Stomach smooth muscle (tissue), 2 donors: Measurements from ENCODE around the gene CPOX.
A peak's percentile ranks its signal among the peaks of the same experiment; 100 is the strongest.
"Not testable (repeated sequence)": the region's sequence is repeated elsewhere in the genome, so short reads cannot be mapped to it uniquely, and the experiment has no call there.

Source experiments
- H3K27ac ChIP-seq: one replicate; pipeline ENCODE4 v1.7.0; 2013; ENCODE audit warnings: mild to moderate bottlenecking, low read length, inconsistent platforms
- H3K27me3 ChIP-seq, 2 donors: one replicate each; pipeline ENCODE4 v1.7.0; 2013; ENCODE audit warnings: low read length in 2 of 2; ENCODE audit not compliant: insufficient read depth in 2 of 2, control insufficient read depth in 1 of 2
- H3K36me3 ChIP-seq, 2 donors: one replicate each; pipeline ENCODE4 v1.7.0; 2013; ENCODE audit warnings: low read length in 2 of 2; ENCODE audit not compliant: control insufficient read depth in 2 of 2, insufficient read depth in 2 of 2
- H3K4me1 ChIP-seq: one replicate; pipeline ENCODE4 v1.7.0; 2013; ENCODE audit warnings: low read length; ENCODE audit not compliant: control insufficient read depth, insufficient read depth
- H3K4me3 ChIP-seq, 2 donors: one replicate each; pipeline ENCODE4 v1.7.0; 2013; ENCODE audit warnings: low read length in 2 of 2
- H3K9ac ChIP-seq, 2 donors: one replicate each; pipeline ENCODE4 v1.7.0; 2013; ENCODE audit warnings: low read length in 2 of 2, mild to moderate bottlenecking in 1 of 2
- H3K9me3 ChIP-seq, 2 donors: one replicate each; pipeline ENCODE4 v1.7.0; 2013; ENCODE audit warnings: low read length in 2 of 2; ENCODE audit not compliant: control insufficient read depth in 2 of 2
- donor health status: healthy.
- donor health status: Pancreatic carcinoma.

CPOX gene

GRCh38 chr3:98593046-98593936 is at the start of gene CPOX:
TSS of gene CPOX (minus strand) at chr3:98593611. CDS start at chr3:98593504, 107 bp downstream.
- H3K4me1 ChIP-seq: peaks cover 4% of the 10 kb centered on the region

GRCh38 chr3:98642769-98643168 is 49.4 kb upstream of the CPOX start:
- not testable (repeated sequence) for H3K27me3 ChIP-seq, H3K4me1 ChIP-seq, H3K27ac ChIP-seq, H3K4me3 ChIP-seq, H3K9ac ChIP-seq, H3K36me3 ChIP-seq, H3K9me3 ChIP-seq

More at GRCh38 chr3:98593046-98593936, at the start of gene CPOX:
- Histone ChIP-seq H3K36me3 (peaks cover 0 to 2% of the 10 kb centered on the region in 2 donors), H3K9me3 (no peaks in the 10 kb centered on the region), H3K27me3 (no peaks in the 10 kb centered on the region), H3K27ac (peak within 1 kb of the TSS; percentile 64), H3K9ac (peak within 1 kb of the TSS; percentile 43 to 76), H3K4me3 (peak within 1 kb of the TSS; percentile 67 to 88)

GRCh38 chr3:98641756-98642155 is 48.3 kb upstream of the CPOX start:
- not testable (repeated sequence) for H3K9ac ChIP-seq, H3K36me3 ChIP-seq, H3K4me3 ChIP-seq, H3K27ac ChIP-seq, H3K9me3 ChIP-seq, H3K4me1 ChIP-seq, H3K27me3 ChIP-seq

GRCh38 chr3:98638515-98638914 is 45.1 kb upstream of the CPOX start:
- H3K36me3 ChIP-seq, H3K9me3 ChIP-seq, H3K9ac ChIP-seq, H3K27ac ChIP-seq, H3K4me3 ChIP-seq, H3K27me3 ChIP-seq, H3K4me1 ChIP-seq: not testable (repeated sequence)

GRCh38 chr3:98630416-98630815 is 37.0 kb upstream of the CPOX start:
- Histone ChIP-seq H3K4me1 (no peaks in the 10 kb centered on the region), H3K36me3 (no peaks in the 10 kb centered on the region), H3K27me3 (no peaks in the 10 kb centered on the region), H3K9me3 (no peaks in the 10 kb centered on the region), H3K9ac (no peak overlapping the region), H3K27ac (no peak overlapping the region), H3K4me3 (no peak overlapping the region)

GRCh38 chr3:98628317-98628716 is 34.9 kb upstream of the CPOX start:
- no peaks in the 10 kb centered on the region for H3K9me3 ChIP-seq
- no peaks in the 10 kb centered on the region for H3K27me3 ChIP-seq
- no peaks in the 10 kb centered on the region for H3K36me3 ChIP-seq
- H3K4me1 ChIP-seq: no peaks in the 10 kb centered on the region
- no peak overlapping the region for H3K4me3 ChIP-seq
- H3K27ac ChIP-seq: no peak overlapping the region
- H3K9ac ChIP-seq: no peak overlapping the region

GRCh38 chr3:98626151-98626550 is 32.7 kb upstream of the CPOX start:
- Histone ChIP-seq H3K27ac (no peak overlapping the region), H3K36me3 (no peaks in the 10 kb centered on the region), H3K9me3 (no peaks in the 10 kb centered on the region), H3K4me1 (no peaks in the 10 kb centered on the region), H3K27me3 (no peaks in the 10 kb centered on the region), H3K4me3 (no peak overlapping the region), H3K9ac (no peak overlapping the region)

GRCh38 chr3:98623572-98624280 is 30.3 kb upstream of the CPOX start:
- Histone ChIP-seq H3K27me3 (no peaks in the 10 kb centered on the region), H3K9ac (no peak overlapping the region), H3K27ac (no peak overlapping the region), H3K36me3 (no peaks in the 10 kb centered on the region), H3K9me3 (no peaks in the 10 kb centered on the region), H3K4me1 (no peaks in the 10 kb centered on the region), H3K4me3 (no peak overlapping the region)

- H3K27ac ChIP-seq: no peak overlapping the region
- no peak overlapping the region for H3K4me3 ChIP-seq
- H3K9me3 ChIP-seq: no peaks in the 10 kb centered on the region
- no peaks in the 10 kb centered on the region for H3K27me3 ChIP-seq
- H3K36me3 ChIP-seq: no peaks in the 10 kb centered on the region
- H3K9ac ChIP-seq: no peak overlapping the region
- no peaks in the 10 kb centered on the region for H3K4me1 ChIP-seq
Measured at GRCh38 chr3:98617841-98618240, 24.4 kb upstream of the CPOX start.

- Histone ChIP-seq H3K9me3 (no peaks in the 10 kb centered on the region), H3K36me3 (no peaks in the 10 kb centered on the region), H3K4me1 (no peaks in the 10 kb centered on the region), H3K27me3 (no peaks in the 10 kb centered on the region), H3K9ac (no peak overlapping the region), H3K4me3 (no peak overlapping the region), H3K27ac (no peak overlapping the region)
Measured at GRCh38 chr3:98613616-98614015, 20.2 kb upstream of the CPOX start.
